ENCODE data around the gene ANKUB1. TPM values are rescaled to one million over a fixed set of nuclear protein-coding genes. Genes with fewer than 3 reads are reported as not detected.
"Not testable (repeated sequence)": the region's sequence is repeated elsewhere in the genome, so short reads cannot be mapped to it uniquely, and the experiment has no call there.

The ANKUB1 gene
- 1 to 10 TPM in 1 of 2 donors, under 1 TPM in 1; 0.56 to 3.3 TPM for total RNA-seq
- polyA plus RNA-seq (ENCODE audit: insufficient read depth, low read depth, low replicate concordance), result 2.5 TPM
- long read RNA-seq, donor 1, partial matches to known transcripts, result 26 of 67 reads
- long read RNA-seq, donor 1, other reads (novel, unspliced or antisense), result 41 of 67 reads
- long read RNA-seq, donor 2, partial matches to known transcripts, result 0 of 18 reads
- long read RNA-seq, donor 2, other reads (novel, unspliced or antisense), result 18 of 18 reads

DNA sequence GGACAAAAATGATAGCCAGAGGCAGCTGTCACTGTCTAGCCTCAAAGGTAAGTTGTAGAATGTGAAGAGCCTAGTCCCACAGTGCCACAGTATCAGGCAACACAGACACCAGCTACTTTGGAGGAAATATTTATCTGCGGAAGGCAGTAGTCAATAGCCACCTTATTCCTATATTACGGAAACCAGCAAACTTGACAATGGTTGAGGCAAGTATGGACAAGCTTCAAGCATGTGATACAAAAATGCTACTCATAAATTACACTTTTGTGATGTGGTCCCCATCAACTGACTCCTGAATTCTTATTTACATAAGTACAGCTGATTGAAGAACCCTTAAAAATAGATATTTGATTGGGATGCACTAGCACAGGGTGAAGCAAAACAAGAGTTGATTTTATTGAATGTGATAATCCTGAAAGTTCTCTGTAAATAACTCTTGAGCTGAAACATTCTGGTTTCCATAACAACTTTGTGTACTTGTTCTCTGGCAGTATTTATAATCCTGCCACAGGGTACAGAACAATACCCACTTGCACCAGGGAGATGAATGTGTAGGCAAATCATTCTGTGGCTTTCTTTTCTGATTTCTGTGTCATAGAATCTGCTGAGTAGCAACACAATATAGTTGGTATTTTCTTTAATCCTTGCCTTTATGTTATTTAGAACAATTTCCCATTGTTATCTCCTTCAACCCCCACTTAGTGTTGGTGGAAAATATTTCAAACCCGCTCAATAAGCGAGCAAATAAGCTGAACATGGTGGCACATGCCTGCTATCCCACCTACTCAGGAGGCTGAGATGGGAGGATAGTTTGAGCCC lies at the start of gene ANKUB1:
Gene ANKUB1, minus strand, starts transcription at position 103 of the 819 bp plus-strand sequence. CDS start 188 bp downstream, outside the sequence.
- Histone ChIP-seq H3K27me3 (no peaks in the 10 kb centered on the region), H3K4me3 (no peak within 1 kb of the TSS), H3K36me3 (ENCODE audit: low read depth, missing control alignments) (no peaks in the 10 kb centered on the region), H3K9me3 (no peaks in the 10 kb centered on the region), H3K4me1 (no peaks in the 10 kb centered on the region), H3K27ac (no peak within 1 kb of the TSS)
- 91 to 96% methylated on average over 4 of the region's 4 CpGs for WGBS, 2 donors
- intact Hi-C loops (cut with DNase I; ENCODE audit: low total_unique reads), result no loop called here
- DNase-seq, result no peak
- TF ChIP-seq POLR2A (IDR thresholded peaks at IDR 0.05), result no peak
- TF ChIP-seq, protein P1, sequence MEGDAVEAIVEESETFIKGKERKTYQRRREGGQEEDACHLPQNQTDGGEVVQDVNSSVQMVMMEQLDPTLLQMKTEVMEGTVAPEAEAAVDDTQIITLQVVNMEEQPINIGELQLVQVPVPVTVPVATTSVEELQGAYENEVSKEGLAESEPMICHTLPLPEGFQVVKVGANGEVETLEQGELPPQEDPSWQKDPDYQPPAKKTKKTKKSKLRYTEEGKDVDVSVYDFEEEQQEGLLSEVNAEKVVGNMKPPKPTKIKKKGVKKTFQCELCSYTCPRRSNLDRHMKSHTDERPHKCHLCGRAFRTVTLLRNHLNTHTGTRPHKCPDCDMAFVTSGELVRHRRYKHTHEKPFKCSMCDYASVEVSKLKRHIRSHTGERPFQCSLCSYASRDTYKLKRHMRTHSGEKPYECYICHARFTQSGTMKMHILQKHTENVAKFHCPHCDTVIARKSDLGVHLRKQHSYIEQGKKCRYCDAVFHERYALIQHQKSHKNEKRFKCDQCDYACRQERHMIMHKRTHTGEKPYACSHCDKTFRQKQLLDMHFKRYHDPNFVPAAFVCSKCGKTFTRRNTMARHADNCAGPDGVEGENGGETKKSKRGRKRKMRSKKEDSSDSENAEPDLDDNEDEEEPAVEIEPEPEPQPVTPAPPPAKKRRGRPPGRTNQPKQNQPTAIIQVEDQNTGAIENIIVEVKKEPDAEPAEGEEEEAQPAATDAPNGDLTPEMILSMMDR (IDR thresholded peaks at IDR 0.05), result no peak

GRCh38 chr3:149839896-149840295 lies 47.5 kb upstream of the ANKUB1 start:
- DNase-seq, result no peak
- H3K9me3 ChIP-seq, result no peaks in the 10 kb centered on the region
- no peaks in the 10 kb centered on the region for H3K27me3 ChIP-seq
- WGBS, 2 donors, result 73 to 96% methylated on average over 3 of the region's 3 CpGs
- H3K36me3 ChIP-seq (ENCODE audit: low read depth, missing control alignments), result no peaks in the 10 kb centered on the region
- H3K27ac ChIP-seq, result no peak overlapping the region
- TF ChIP-seq, protein P1 (IDR thresholded peaks at IDR 0.05), result no peak
- no peak for TF ChIP-seq POLR2A (IDR thresholded peaks at IDR 0.05)
- H3K4me3 ChIP-seq, result no peak overlapping the region
- intact Hi-C loops (cut with DNase I; ENCODE audit: low total_unique reads), result no loop called here
- H3K4me1 ChIP-seq, result no peaks in the 10 kb centered on the region

DNA sequence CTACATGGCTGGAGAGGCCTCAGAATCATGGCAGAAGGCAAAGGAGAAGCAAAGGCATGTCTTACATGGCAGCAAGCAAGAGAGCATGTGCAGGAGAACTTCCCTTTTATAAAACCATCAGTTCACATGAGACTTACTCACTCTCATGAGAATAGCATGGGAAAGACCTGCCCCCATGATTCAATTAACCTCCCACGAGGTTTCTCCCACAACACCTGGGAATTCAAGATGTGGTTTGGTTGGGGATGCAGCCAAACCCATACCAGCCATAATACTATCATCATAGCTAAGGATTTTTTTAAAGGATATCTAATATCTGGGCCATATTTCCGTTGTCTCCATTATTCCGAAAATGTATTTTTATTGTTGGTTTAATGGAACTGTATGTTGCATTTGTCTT lies 47.1 kb upstream of the ANKUB1 start:
- DNase-seq; H3K4me3 ChIP-seq; H3K4me1 ChIP-seq; intact Hi-C loops (cut with DNase I; ENCODE audit: low total_unique reads); H3K27ac ChIP-seq; H3K27me3 ChIP-seq; H3K9me3 ChIP-seq; H3K36me3 ChIP-seq (ENCODE audit: low read depth, missing control alignments): not testable (repeated sequence)
- 93 to 94% methylated on average over 3 of the region's 3 CpGs for WGBS, 2 donors

DNA sequence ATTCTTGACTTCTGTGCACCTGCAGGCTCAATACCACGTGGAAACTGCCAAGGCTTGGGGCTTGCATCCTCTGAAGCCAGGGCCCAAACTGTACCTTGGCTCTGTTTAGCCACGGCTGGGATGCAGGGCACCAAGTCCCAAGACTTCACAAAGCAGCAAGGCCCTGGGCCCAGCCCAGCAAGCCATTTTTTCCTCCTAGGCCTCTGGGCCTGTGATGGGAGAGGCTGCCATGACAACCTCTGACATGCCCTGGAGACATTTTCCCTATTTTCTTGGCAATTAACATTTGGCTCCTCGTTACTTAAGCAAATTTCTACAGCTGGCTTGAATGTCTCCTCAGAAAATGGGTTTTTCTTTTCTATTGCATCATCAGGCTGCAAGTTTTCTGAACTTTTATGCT lies 46.1 kb upstream of the ANKUB1 start:
- H3K4me3 ChIP-seq; H3K4me1 ChIP-seq; DNase-seq; intact Hi-C loops (cut with DNase I; ENCODE audit: low total_unique reads); H3K9me3 ChIP-seq; H3K27ac ChIP-seq; H3K36me3 ChIP-seq (ENCODE audit: low read depth, missing control alignments); H3K27me3 ChIP-seq: not testable (repeated sequence)
- WGBS, 2 donors, result 90 to 93% methylated on average over 3 of the region's 3 CpGs

GRCh38 chr3:149833241-149833640 lies 40.9 kb upstream of the ANKUB1 start:
- DNase-seq, result no peak
- intact Hi-C loops (cut with DNase I; ENCODE audit: low total_unique reads), result no loop called here
- TF ChIP-seq POLR2A (IDR thresholded peaks at IDR 0.05), result no peak
- TF ChIP-seq, protein P1 (IDR thresholded peaks at IDR 0.05), result no peak
- H3K4me1 ChIP-seq, result no peaks in the 10 kb centered on the region
- H3K4me3 ChIP-seq, result no peak overlapping the region
- no peak overlapping the region for H3K27ac ChIP-seq
- no peaks in the 10 kb centered on the region for H3K36me3 ChIP-seq (ENCODE audit: low read depth, missing control alignments)
- no peaks in the 10 kb centered on the region for H3K9me3 ChIP-seq
- no peaks in the 10 kb centered on the region for H3K27me3 ChIP-seq
- WGBS, 2 donors, result 81 to 94% methylated on average over 2 of the region's 2 CpGs

Data from testis (tissue), 5 donors.